H1 (cell line): ENCODE measurements around the gene LOXHD1. TPM values are rescaled to one million over a fixed set of nuclear protein-coding genes. Genes with fewer than 3 reads are reported as not detected.

Experiments
- CTCF ChIA-PET: fragments of 300-600 bp; sonication (Branson Sonifier 250); formaldehyde crosslinking; loops from one replicate; lab custom pipeline; 2021; ENCODE audit not compliant: partially characterized antibody; lab: Charles Lee
- POLR2A ChIA-PET: fragments of 300-600 bp; sonication (Branson Sonifier 250); formaldehyde crosslinking; loops from one replicate; lab custom pipeline; 2021; ENCODE audit warnings: inconsistent platforms; ENCODE audit not compliant: partially characterized antibody; lab: Charles Lee
- DNase-seq, 2 experiments: peaks; one replicate each; pipeline versions ENCODE4 v3.0.0 to v3.0.0-alpha.2; 2010 to 2022; ENCODE audit warnings: low spot score in 2 of 2, low read depth in 1 of 2, mixed read lengths in 1 of 2
- FAIRE-seq: peaks from 2 replicates; lab custom pipeline; 2011; peaks lifted over from hg19 to GRCh38; lab: Jason Lieb, UNC
- H2AFZ ChIP-seq: 2 replicates; pipeline ENCODE4 v1.8.1; 2012; ENCODE audit warnings: low read length, inconsistent platforms
- H2AK5ac ChIP-seq: 2 replicates; pipeline ENCODE4 v1.6.1; 2013; ENCODE audit warnings: low read depth, low read length
- H2BK120ac ChIP-seq: replicated peaks from 2 replicates; pipeline ENCODE3; 2013; ENCODE audit warnings: low read depth, low read length, inconsistent platforms
- H2BK12ac ChIP-seq: 2 replicates; pipeline ENCODE4 v1.6.1; 2013; ENCODE audit warnings: low read depth, low read length
- H2BK15ac ChIP-seq: 2 replicates; pipeline ENCODE4 v1.6.1; 2013; ENCODE audit warnings: low read length
- H2BK20ac ChIP-seq: 2 replicates; pipeline ENCODE4 v1.6.1; 2013; ENCODE audit warnings: low read length
- H2BK5ac ChIP-seq: 2 replicates; pipeline ENCODE4 v1.6.1; 2013; ENCODE audit warnings: low read depth, low read length
- H3K14ac ChIP-seq: 2 replicates; pipeline ENCODE4 v1.6.1; 2013; ENCODE audit warnings: inconsistent platforms; ENCODE audit not compliant: insufficient read length
- H3K18ac ChIP-seq: 2 replicates; pipeline ENCODE4 v1.6.1; 2013; ENCODE audit warnings: low read length; ENCODE audit errors: extremely low read depth
- H3K23ac ChIP-seq: 2 replicates; pipeline ENCODE4 v1.6.1; 2013; ENCODE audit warnings: inconsistent platforms; ENCODE audit not compliant: insufficient read length
- H3K23me2 ChIP-seq: 2 replicates; pipeline ENCODE4 v1.6.1; 2013; ENCODE audit warnings: low read depth, low read length
- H3K27ac ChIP-seq: 2 replicates; pipeline ENCODE4 v1.6.1; 2011; ENCODE audit warnings: low read depth, low read length, inconsistent platforms
- H3K27me3 ChIP-seq, 4 experiments: replicated peaks in 1 of 4; 1 replicate in 1 of 4; 2 replicates in 3 of 4; pipeline versions ENCODE4 v1.6.1 to v1.8.1; 2011 to 2013; ENCODE audit warnings: low read length in 3 of 4, mild to moderate bottlenecking in 3 of 4, inconsistent platforms in 2 of 4, mixed read lengths in 2 of 4, moderate library complexity in 1 of 4; ENCODE audit not compliant: control insufficient read depth in 3 of 4, insufficient read depth in 3 of 4; ENCODE audit errors: extremely low read depth in 1 of 4
- H3K36me3 ChIP-seq, 4 experiments: 2 replicates each; pipeline versions ENCODE4 v1.6.1 to v1.8.1; 2011 to 2013; ENCODE audit warnings: mild to moderate bottlenecking in 4 of 4, low read length in 3 of 4, moderate library complexity in 2 of 4, control low read depth in 1 of 4, inconsistent platforms in 1 of 4; ENCODE audit not compliant: insufficient read depth in 4 of 4, control insufficient read depth in 2 of 4
- H3K4ac ChIP-seq: replicated peaks from 2 replicates; pipeline ENCODE3; 2013; ENCODE audit warnings: low read length, low read depth, mixed read lengths, inconsistent platforms; ENCODE audit not compliant: insufficient read length
- H3K4me1 ChIP-seq, 4 experiments: replicated peaks in 1 of 4; 1 replicate in 1 of 4; 2 replicates in 3 of 4; pipeline versions ENCODE4 v1.6.1 to v1.8.1; 2011 to 2013; ENCODE audit warnings: low read length in 3 of 4, inconsistent platforms in 2 of 4, mixed read lengths in 1 of 4; ENCODE audit not compliant: insufficient read depth in 4 of 4, control insufficient read depth in 3 of 4
- H3K4me2 ChIP-seq, 2 experiments: 2 replicates each; pipeline versions ENCODE4 v1.6.1 to v1.8.1; 2011 to 2013; ENCODE audit warnings: low read depth in 2 of 2, low read length in 2 of 2, control low read depth in 1 of 2, inconsistent platforms in 1 of 2, mild to moderate bottlenecking in 1 of 2; ENCODE audit not compliant: insufficient read depth in 1 of 2
- H3K4me3 ChIP-seq, 4 experiments: fragments of 200-600, 300-600 bp in 1 of 4; sonication (generic), shearing (Covaris generic), sonication (Bioruptor Twin) in 1 of 4; 2 replicates each; pipeline versions ENCODE4 v1.5.1 to v1.8.1; 2011 to 2016; ENCODE audit warnings: low read length in 4 of 4, low read depth in 3 of 4, control low read depth in 2 of 4, inconsistent platforms in 2 of 4, mild to moderate bottlenecking in 2 of 4, mixed read lengths in 1 of 4, moderate library complexity in 1 of 4; ENCODE audit not compliant: insufficient read depth in 2 of 4; ENCODE audit errors: extremely low read depth in 1 of 4
- H3K56ac ChIP-seq: replicated peaks from 2 replicates; pipeline ENCODE3; 2013; ENCODE audit warnings: low read depth, mild to moderate bottlenecking, mixed read lengths, low read length, inconsistent platforms; ENCODE audit not compliant: insufficient read length
- H3K79me1 ChIP-seq: 2 replicates; pipeline ENCODE4 v1.6.1; 2013; ENCODE audit warnings: low read depth, low read length, control low read depth
- H3K79me2 ChIP-seq, 2 experiments: 2 replicates each; pipeline versions ENCODE4 v1.6.1 to v1.8.1; 2012 to 2013; ENCODE audit warnings: low read length in 2 of 2, mild to moderate bottlenecking in 2 of 2, inconsistent platforms in 1 of 2; ENCODE audit not compliant: insufficient read depth in 2 of 2, control insufficient read depth in 1 of 2
- H3K9ac ChIP-seq, 4 experiments: replicated peaks in 1 of 4; 1 replicate in 1 of 4; 2 replicates in 3 of 4; pipeline versions ENCODE4 v1.6.1 to v1.8.1; 2011 to 2013; ENCODE audit warnings: low read depth in 3 of 4, low read length in 3 of 4, control low read depth in 2 of 4, mild to moderate bottlenecking in 2 of 4, moderate library complexity in 2 of 4, inconsistent platforms in 1 of 4; ENCODE audit errors: extremely low read depth in 1 of 4
- H3K9me3 ChIP-seq, 2 experiments: 2 replicates each; pipeline versions ENCODE4 v1.6.1 to v1.8.1; 2012 to 2013; ENCODE audit warnings: mild to moderate bottlenecking in 2 of 2, moderate library complexity in 2 of 2, control low read depth in 1 of 2, inconsistent platforms in 1 of 2, low read depth in 1 of 2, low read length in 1 of 2, mixed read lengths in 1 of 2; ENCODE audit not compliant: insufficient read depth in 2 of 2
- H4K20me1 ChIP-seq, 2 experiments: replicated peaks in 1 of 2; 2 replicates each; pipeline versions ENCODE3 to v1.8.1; 2011 to 2013; ENCODE audit warnings: inconsistent platforms in 2 of 2, low read length in 2 of 2, mild to moderate bottlenecking in 1 of 2; ENCODE audit not compliant: insufficient read depth in 2 of 2, control insufficient read depth in 1 of 2
- H4K5ac ChIP-seq: 2 replicates; pipeline ENCODE4 v1.6.1; 2013; ENCODE audit warnings: low read length, low read depth, mixed read lengths, inconsistent platforms; ENCODE audit not compliant: insufficient read length
- H4K8ac ChIP-seq: 2 replicates; pipeline ENCODE4 v1.8.0; 2013; ENCODE audit warnings: mild to moderate bottlenecking, moderate library complexity, low read length, inconsistent platforms; ENCODE audit not compliant: insufficient read depth; ENCODE audit errors: extremely low read depth
- H4K91ac ChIP-seq: replicated peaks from 2 replicates; pipeline ENCODE3; 2013; ENCODE audit warnings: low read length, mixed read lengths, inconsistent platforms; ENCODE audit not compliant: insufficient read length
- ATF2 ChIP-seq: IDR thresholded peaks from 2 replicates; pipeline ENCODE4 v1.6.1; 2012; ENCODE audit warnings: low read length, inconsistent platforms
- CBX5 ChIP-seq: fragments of 300-800, 300-1000 bp; sonication (generic); IDR thresholded peaks from 2 replicates; pipeline ENCODE4 v1.7.1; 2016; ENCODE audit warnings: antibody characterized with exemption, low read length, low read depth
- CHD1 ChIP-seq: IDR thresholded peaks from 2 replicates; pipeline ENCODE4 v1.6.1; 2012; ENCODE audit warnings: low read depth, low read length, improper control_type of control experiment
- EP300 ChIP-seq, 2 experiments: IDR thresholded peaks; 1 replicate in 1 of 2; 2 replicates in 1 of 2; pipeline ENCODE4 v1.6.1; 2011 to 2012; ENCODE audit warnings: low read depth in 2 of 2, low read length in 2 of 2, mild to moderate bottlenecking in 2 of 2, borderline replicate concordance in 1 of 2, inconsistent platforms in 1 of 2, moderate library complexity in 1 of 2
- JUND ChIP-seq: IDR thresholded peaks from 2 replicates; pipeline ENCODE4 v1.6.1; 2011; ENCODE audit warnings: mild to moderate bottlenecking, improper control_type of control experiment, low read length
- MAX ChIP-seq: IDR thresholded peaks from 2 replicates; pipeline ENCODE4 v1.6.1; 2012; ENCODE audit warnings: inconsistent platforms
- POLR2A ChIP-seq, 2 experiments: IDR thresholded peaks; 1 replicate in 1 of 2; 2 replicates in 1 of 2; pipeline ENCODE4 v1.6.1; 2011; ENCODE audit warnings: low read depth in 2 of 2, low read length in 2 of 2, mild to moderate bottlenecking in 2 of 2; ENCODE audit errors: control extremely low read depth in 1 of 2
- SAP30 ChIP-seq: fragments of 300-600 bp; sonication (generic); IDR thresholded peaks from 2 replicates; pipeline ENCODE4 v1.7.1; 2012; ENCODE audit warnings: low read length, moderate library complexity, mild to moderate bottlenecking, inconsistent platforms; ENCODE audit not compliant: insufficient read depth, insufficient replicate concordance
- TEAD4 ChIP-seq: IDR thresholded peaks from 2 replicates; pipeline ENCODE4 v1.6.1; 2012; ENCODE audit warnings: low read depth, low read length, inconsistent platforms, mixed read lengths
- USF2 ChIP-seq: IDR thresholded peaks from 2 replicates; pipeline ENCODE4 v1.6.1; 2011; ENCODE audit warnings: low read length, improper control_type of control experiment
- WGBS, 2 experiments: shearing (Covaris generic) in 1 of 2; methylation state at CpG; one replicate each; pipeline versions ENCODE4 v1.1.6 to v1.1.7; 2013 to 2015; ENCODE audit warnings: low lambda C conversion rate in 2 of 2, mixed read lengths in 2 of 2, inconsistent platforms in 1 of 2, low coverage in 1 of 2, missing lambda C conversion rate in 1 of 2; ENCODE audit not compliant: insufficient replicate concordance in 2 of 2, insufficient coverage in 1 of 2, insufficient read length in 1 of 2; ENCODE audit errors: extremely low coverage in 1 of 2, missing lambda C conversion rate in 1 of 2; 5-methylcytosine and 5-hydroxymethylcytosine counted together
- polyA plus RNA-seq, 7 experiments: library from polyadenylated mRNA; depleted of rRNA in 3 of 7; stranded (reverse) in 5 of 7; unstranded in 2 of 7; fragments of >200 nt in 5 of 7; fragments of 200-250 nt in 2 of 7; gene quantifications; 1 replicate in 5 of 7; 2 replicates in 1 of 7; 4 replicates in 1 of 7; pipeline versions ENCODE4 v1.2.1 to v1.2.3, GENCODE V29; 2011 to 2013; ENCODE audit warnings: missing spikeins in 2 of 7, mixed read lengths in 2 of 7
- total RNA-seq: library from RNA; stranded (reverse); fragmentation: NEBNext Ultra II Directional; extraction: Animal tissue kit (Norgen Biotek cat#: 25700); gene quantifications from 2 replicates; pipeline ENCODE4 v1.2.1, GENCODE V29; 2021

Gene LOXHD1
- total and polyA plus RNA-seq, 2 of the 8 experiments (the other 6 are each of a cell fraction or from before 2014, with no cell fraction given): 0.02 TPM; not detected in 1

GRCh38 chr18:46485675-46486194 is 171.3 kb downstream of the LOXHD1 start:
- H4K91ac ChIP-seq: no peak overlapping the region
- H3K4me2 ChIP-seq: 0 out of 4 replicates have a peak overlapping the region, but pooled peaks of 1 of the 2 experiments have one; percentile 10
- H3K56ac ChIP-seq: no peak overlapping the region
- no peak overlapping the region for H3K18ac ChIP-seq
- POLR2A ChIA-PET: no interaction called here
- no peak overlapping the region for H4K8ac ChIP-seq
- H2BK120ac ChIP-seq: no peak overlapping the region
- no peak for FAIRE-seq
- peaks cover 5 to 15% (median 10%) of the 10 kb centered on the region in 4 experiments; a peak in 6 of 7 replicates for H3K4me1 ChIP-seq
- DNase-seq: no peak
- no peak overlapping the region for H3K27ac ChIP-seq
- 0 out of 2 replicates have a peak overlapping the region, but pooled peaks have one; percentile 2 for H2BK15ac ChIP-seq
- no peak overlapping the region for H3K23ac ChIP-seq
- H3K27me3 ChIP-seq: peaks cover 0 to 3% (median 1%) of the 10 kb centered on the region in 4 experiments; a peak in 1 of 7 replicates
- TF ChIP-seq CBX5: no peak
- no peak for TF ChIP-seq EP300 (IDR thresholded peaks at IDR 0.05; ENCODE audit: borderline replicate concordance in 1 of 2, low read depth in 2 of 2, low read length in 2 of 2)
- no peak for TF ChIP-seq TEAD4
- no peak for TF ChIP-seq MAX
- TF ChIP-seq CHD1: no peak
- TF ChIP-seq POLR2A (IDR thresholded peaks at IDR 0.05; ENCODE audit: control extremely low read depth in 1 of 2, low read depth in 2 of 2, low read length in 2 of 2): no peak
- no peak for TF ChIP-seq SAP30
- TF ChIP-seq ATF2: no peak
- TF ChIP-seq USF2: no peak
- TF ChIP-seq JUND: no peak
- no peak overlapping the region for H3K4ac ChIP-seq
- H2AFZ ChIP-seq: no peak overlapping the region
- no peak overlapping the region for H2BK12ac ChIP-seq
- CTCF ChIA-PET: interaction anchor here (0.9 to 1.1 kb wide), 3 partner anchors 18 to 51 kb away, joined by 3 read pairs; no protein-coding TSS in a partner anchor
- no peak overlapping the region for H3K14ac ChIP-seq
- H4K5ac ChIP-seq: no peak overlapping the region
- no peaks in the 10 kb centered on the region for H4K20me1 ChIP-seq
- H3K79me1 ChIP-seq: no peaks in the 10 kb centered on the region; the same call in 1 of the 2 replicates
- 46% methylated on average over 2 of the region's 2 CpGs; no CpG with 5 or more reads in 1 of the 2 experiments for WGBS, 2 experiments
- H2BK20ac ChIP-seq: no peak overlapping the region
- no peak overlapping the region for H2BK5ac ChIP-seq
- H3K36me3 ChIP-seq: no peaks in the 10 kb centered on the region
- H2AK5ac ChIP-seq: 0 out of 2 replicates have a peak overlapping the region, but pooled peaks have one; percentile 7
- no peaks in the 10 kb centered on the region for H3K9me3 ChIP-seq
- H3K23me2 ChIP-seq: no peaks in the 10 kb centered on the region
- no peaks in the 10 kb centered on the region for H3K79me2 ChIP-seq
- no peak overlapping the region for H3K9ac ChIP-seq
- no peak overlapping the region for H3K4me3 ChIP-seq
